K562 (cell line): ENCODE data around the gene AGPAT4.

ENCODE experiments used
- IRF9 ChIP-seq: fragments of 450-650 bp; IDR thresholded peaks from 2 replicates; pipeline ENCODE4 v1.6.1; 2016; ENCODE audit warnings: missing biosample characterization, missing genetic modification characterization
- KLF1 ChIP-seq: fragments of 450-650 bp; IDR thresholded peaks from 2 replicates; pipeline ENCODE4 v1.6.1; 2016; ENCODE audit warnings: missing genetic modification characterization, missing compliant biosample characterization
- LARP7 ChIP-seq: fragments of 450-650 bp; IDR thresholded peaks from 2 replicates; pipeline ENCODE4 v1.6.1; 2016
- LEF1 ChIP-seq: fragments of 450-650 bp; IDR thresholded peaks from 2 replicates; pipeline ENCODE4 v1.6.1; 2016; ENCODE audit warnings: mild to moderate bottlenecking
- PHF21A ChIP-seq: fragments of 450-650 bp; IDR thresholded peaks from 2 replicates; pipeline ENCODE4 v1.6.1; 2017; ENCODE audit warnings: low read depth, borderline replicate concordance
- POLR2A ChIP-seq: fragments of 450-650 bp; conservative IDR thresholded peaks from 2 replicates; pipeline ENCODE4 v1.6.1; 2016
- RBBP5 ChIP-seq: fragments of 200-600 bp; sonication (generic); IDR thresholded peaks from 2 replicates; pipeline ENCODE4 v1.6.1; 2012; ENCODE audit warnings: borderline replicate concordance, mild to moderate bottlenecking, low read length, control low read depth, inconsistent platforms; ENCODE audit not compliant: insufficient read depth, poor library complexity, severe bottlenecking
- XRCC5 ChIP-seq: fragments of 200-400 bp; formaldehyde crosslinking; IDR thresholded peaks from 2 replicates; pipeline ENCODE4 v1.6.1; 2017; ENCODE audit warnings: low read depth, mild to moderate bottlenecking, low read length
- ZNF347 ChIP-seq: fragments of 450-650 bp; formaldehyde crosslinking; IDR thresholded peaks from 2 replicates; pipeline ENCODE4 v1.4.0; 2020; ENCODE audit warnings: low read depth, mild to moderate bottlenecking, moderate library complexity
- TF ChIP-seq, protein P1 (sequence below), 3 experiments: IDR thresholded peaks in 2 of 3; conservative IDR thresholded peaks in 1 of 3; 2 replicates each; pipeline ENCODE4 v1.5.1; 2011 to 2012; ENCODE audit warnings: low read length in 3 of 3, mild to moderate bottlenecking in 3 of 3, control low read depth in 2 of 3, improper control_type of control experiment in 1 of 3, inconsistent platforms in 1 of 3, low read depth in 1 of 3, mixed read lengths in 1 of 3, moderate library complexity in 1 of 3; ENCODE audit not compliant: insufficient read depth in 2 of 3

- TF ChIP-seq, protein P1, sequence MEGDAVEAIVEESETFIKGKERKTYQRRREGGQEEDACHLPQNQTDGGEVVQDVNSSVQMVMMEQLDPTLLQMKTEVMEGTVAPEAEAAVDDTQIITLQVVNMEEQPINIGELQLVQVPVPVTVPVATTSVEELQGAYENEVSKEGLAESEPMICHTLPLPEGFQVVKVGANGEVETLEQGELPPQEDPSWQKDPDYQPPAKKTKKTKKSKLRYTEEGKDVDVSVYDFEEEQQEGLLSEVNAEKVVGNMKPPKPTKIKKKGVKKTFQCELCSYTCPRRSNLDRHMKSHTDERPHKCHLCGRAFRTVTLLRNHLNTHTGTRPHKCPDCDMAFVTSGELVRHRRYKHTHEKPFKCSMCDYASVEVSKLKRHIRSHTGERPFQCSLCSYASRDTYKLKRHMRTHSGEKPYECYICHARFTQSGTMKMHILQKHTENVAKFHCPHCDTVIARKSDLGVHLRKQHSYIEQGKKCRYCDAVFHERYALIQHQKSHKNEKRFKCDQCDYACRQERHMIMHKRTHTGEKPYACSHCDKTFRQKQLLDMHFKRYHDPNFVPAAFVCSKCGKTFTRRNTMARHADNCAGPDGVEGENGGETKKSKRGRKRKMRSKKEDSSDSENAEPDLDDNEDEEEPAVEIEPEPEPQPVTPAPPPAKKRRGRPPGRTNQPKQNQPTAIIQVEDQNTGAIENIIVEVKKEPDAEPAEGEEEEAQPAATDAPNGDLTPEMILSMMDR (IDR thresholded peaks at IDR 0.05 in 2 of 3, conservative IDR thresholded peaks at IDR 0.05 in 1 of 3; ENCODE audit: insufficient read depth in 2 of 3, low read depth in 1 of 3, low read length in 3 of 3) = no peak
- TF ChIP-seq XRCC5 = no peak
- no peak for TF ChIP-seq KLF1 (tag)
- TF ChIP-seq IRF9 = no peak
- TF ChIP-seq ZNF347 (CRISPR knock-in tag) = no peak
- no peak for TF ChIP-seq LARP7
- TF ChIP-seq LEF1 = no peak
- TF ChIP-seq POLR2A = no peak
- no peak for TF ChIP-seq RBBP5
- TF ChIP-seq PHF21A = no peak
Observed at GRCh38 chr6:161270116-161270515, 3.7 kb downstream of the AGPAT4 start.
